ENCODE results near the gene EVA1B.

GRCh38 chr1:36343651-36344394, 20.4 kb upstream of the EVA1B start:
- no peak for TF ChIP-seq POLR2AphosphoS5 (IDR thresholded peaks at IDR 0.05; ENCODE audit: low read depth, low read length)
- TF ChIP-seq CTCF (IDR thresholded peaks at IDR 0.05), result no peak
- no peak for TF ChIP-seq REST (IDR thresholded peaks at IDR 0.05; ENCODE audit: insufficient read depth in 1 of 2, low read depth in 2 of 2, low read length in 1 of 2)
- no peak for TF ChIP-seq SIN3A (IDR thresholded peaks at IDR 0.05; ENCODE audit: borderline replicate concordance, insufficient read depth, low read depth, low read length)
